OCI-LY3 (cell line): ENCODE data around the gene ECSCR.

ENCODE experiments used
- H2AFZ ChIP-seq: fragments of 200-600, 300-600 bp; shearing (Covaris generic); 2 replicates; pipeline ENCODE4 v1.6.0; 2014; ENCODE audit warnings: antibody characterized with exemption, low read depth, low read length
- H3K27ac ChIP-seq: fragments of 200-600, 300-600 bp; sonication (generic); 2 replicates; pipeline ENCODE4 v1.5.1; 2014; ENCODE audit warnings: mild to moderate bottlenecking, low read length, moderate library complexity, mixed read lengths
- H3K27me3 ChIP-seq: fragments of 200-600, 300-600 bp; sonication (generic); 2 replicates; pipeline ENCODE4 v1.6.1; 2014; ENCODE audit warnings: low read depth, low read length, mixed read lengths
- H3K36me3 ChIP-seq: fragments of 200-600, 300-600 bp; sonication (generic); replicated peaks from 2 replicates; pipeline ENCODE3; 2014; ENCODE audit warnings: low read depth, low read length, mixed read lengths
- H3K4me1 ChIP-seq: fragments of 300-600, 200-600 bp; sonication (generic); 2 replicates; pipeline ENCODE4 v1.6.1; 2014; ENCODE audit warnings: low read length, mixed read lengths
- H3K4me2 ChIP-seq: fragments of 200-600, 300-600 bp; sonication (generic); 2 replicates; pipeline ENCODE4 v1.6.1; 2014; ENCODE audit warnings: low read length, mixed read lengths
- H3K4me3 ChIP-seq: fragments of 300-600, 200-600 bp; sonication (generic); 2 replicates; pipeline ENCODE4 v1.5.1; 2014; ENCODE audit warnings: antibody characterized with exemption, mild to moderate bottlenecking, low read length, moderate library complexity
- H3K79me2 ChIP-seq: fragments of 300-600, 200-600 bp; shearing (Covaris generic); 2 replicates; pipeline ENCODE4 v1.6.1; 2014; ENCODE audit warnings: mild to moderate bottlenecking, low read length, mixed read lengths
- H3K9ac ChIP-seq: fragments of 300-600, 200-600 bp; shearing (Covaris generic); 2 replicates; pipeline ENCODE4 v1.6.0; 2014; ENCODE audit warnings: mild to moderate bottlenecking, low read length, moderate library complexity
- H3K9me3 ChIP-seq: fragments of 200-600, 300-600 bp; shearing (Covaris generic); 2 replicates; pipeline ENCODE4 v1.6.1; 2014; ENCODE audit warnings: low read length, mixed read lengths; ENCODE audit not compliant: insufficient read depth
- H4K20me1 ChIP-seq: fragments of 200-600, 300-600 bp; sonication (generic); 2 replicates; pipeline ENCODE4 v1.6.1; 2016; ENCODE audit warnings: low read length, mixed read lengths; ENCODE audit not compliant: insufficient read depth
- EZH2phosphoT487 ChIP-seq: fragments of 200-600 bp; shearing (Covaris generic); IDR thresholded peaks from 2 replicates; pipeline ENCODE4 v1.6.1; 2018; ENCODE audit warnings: antibody characterized with exemption, mixed run types, low read depth
- TF ChIP-seq, protein P1 (sequence below): fragments of 200-600, 300-600 bp; sonication (generic); IDR thresholded peaks from 2 replicates; pipeline ENCODE4 v1.5.1; 2014; ENCODE audit warnings: antibody characterized with exemption, low read length, low read depth

ECSCR gene

DNA sequence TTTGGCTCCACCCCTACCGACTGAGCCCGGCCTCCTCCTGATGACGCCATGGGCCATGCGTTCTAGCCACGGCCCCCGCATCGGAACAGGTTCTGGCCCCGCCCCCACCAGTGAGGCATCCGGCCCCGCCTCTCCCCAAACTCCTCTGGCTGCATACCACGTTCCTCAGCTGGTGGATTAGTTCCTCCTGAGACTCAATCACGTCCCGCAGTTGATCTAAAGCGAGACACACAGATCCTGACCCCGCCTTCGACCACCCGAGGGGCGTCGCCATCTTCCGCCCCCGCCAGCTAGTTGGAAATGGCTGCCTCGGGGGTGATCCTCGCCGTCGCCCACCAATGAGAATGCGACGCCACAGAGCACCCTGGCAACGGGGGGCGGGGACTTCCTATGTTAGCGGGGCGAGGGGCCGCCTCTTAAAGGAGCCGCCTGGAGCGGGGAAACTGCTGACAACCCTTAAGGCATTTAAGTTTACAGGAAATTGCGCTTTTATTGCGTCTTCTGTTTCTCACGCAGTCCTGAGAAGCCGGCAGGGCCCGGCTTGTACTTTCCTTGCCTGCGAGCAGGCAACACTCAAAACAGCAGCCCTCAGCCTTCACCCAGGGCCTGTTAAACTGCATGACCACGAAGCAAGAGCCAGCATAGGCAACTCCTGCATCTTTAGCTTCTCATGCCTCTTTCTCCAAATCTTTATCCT, 58.6 kb downstream of the ECSCR start, which contains the start of gene SPATA24:
TSS of gene SPATA24 (minus strand) at position 303 of the 697 bp plus-strand sequence. CDS start at position 274, 29 bp downstream.
- Histone ChIP-seq H3K27ac (peak within 1 kb of the TSS; percentile 92), H3K79me2 (no peaks in the 10 kb centered on the region), H2AFZ (peak within 1 kb of the TSS; percentile 81), H3K36me3 (no peaks in the 10 kb centered on the region), H3K27me3 (no peaks in the 10 kb centered on the region), H3K9ac (peak within 1 kb of the TSS; percentile 70), H3K4me2 (peak within 1 kb of the TSS; percentile 99), H3K4me3 (peak within 1 kb of the TSS; percentile 97), H3K4me1 (peaks cover 57% of the 10 kb centered on the region), H4K20me1 (no peaks in the 10 kb centered on the region), H3K9me3 (no peaks in the 10 kb centered on the region)
- no peak for TF ChIP-seq EZH2phosphoT487
- TF ChIP-seq, protein P1, sequence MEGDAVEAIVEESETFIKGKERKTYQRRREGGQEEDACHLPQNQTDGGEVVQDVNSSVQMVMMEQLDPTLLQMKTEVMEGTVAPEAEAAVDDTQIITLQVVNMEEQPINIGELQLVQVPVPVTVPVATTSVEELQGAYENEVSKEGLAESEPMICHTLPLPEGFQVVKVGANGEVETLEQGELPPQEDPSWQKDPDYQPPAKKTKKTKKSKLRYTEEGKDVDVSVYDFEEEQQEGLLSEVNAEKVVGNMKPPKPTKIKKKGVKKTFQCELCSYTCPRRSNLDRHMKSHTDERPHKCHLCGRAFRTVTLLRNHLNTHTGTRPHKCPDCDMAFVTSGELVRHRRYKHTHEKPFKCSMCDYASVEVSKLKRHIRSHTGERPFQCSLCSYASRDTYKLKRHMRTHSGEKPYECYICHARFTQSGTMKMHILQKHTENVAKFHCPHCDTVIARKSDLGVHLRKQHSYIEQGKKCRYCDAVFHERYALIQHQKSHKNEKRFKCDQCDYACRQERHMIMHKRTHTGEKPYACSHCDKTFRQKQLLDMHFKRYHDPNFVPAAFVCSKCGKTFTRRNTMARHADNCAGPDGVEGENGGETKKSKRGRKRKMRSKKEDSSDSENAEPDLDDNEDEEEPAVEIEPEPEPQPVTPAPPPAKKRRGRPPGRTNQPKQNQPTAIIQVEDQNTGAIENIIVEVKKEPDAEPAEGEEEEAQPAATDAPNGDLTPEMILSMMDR: no peak

DNA sequence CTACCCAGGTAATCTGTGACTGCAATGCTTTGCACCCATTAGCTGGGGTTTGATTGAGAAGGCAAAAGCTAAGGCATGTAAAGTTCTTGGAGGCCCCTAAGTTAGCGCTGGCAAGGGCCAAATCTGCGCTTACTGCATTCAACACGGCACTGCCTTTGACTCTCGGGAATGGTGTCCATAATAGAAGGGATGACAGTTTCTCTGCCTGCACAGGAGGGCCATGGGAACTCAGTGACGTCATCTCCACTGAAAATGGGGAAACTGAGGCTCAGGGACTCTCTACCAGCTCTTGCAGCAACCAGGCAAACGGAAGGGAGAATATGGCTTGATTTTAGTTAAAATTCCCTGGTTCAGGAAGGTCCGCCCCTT, 59.1 kb downstream of the ECSCR start:
- Histone ChIP-seq H4K20me1 (no peaks in the 10 kb centered on the region), H3K27ac (peak overlapping the region; percentile 92), H2AFZ (0 out of 2 replicates have a peak overlapping the region, but pooled peaks have one; percentile 59), H3K4me3 (peak overlapping the region; percentile 97), H3K4me1 (peaks cover 55% of the 10 kb centered on the region), H3K9ac (peak overlapping the region; percentile 70), H3K4me2 (peak overlapping the region; percentile 99), H3K79me2 (no peaks in the 10 kb centered on the region), H3K36me3 (no peaks in the 10 kb centered on the region), H3K9me3 (no peaks in the 10 kb centered on the region), H3K27me3 (no peaks in the 10 kb centered on the region)
- TF ChIP-seq, protein P1: no peak
- no peak for TF ChIP-seq EZH2phosphoT487

DNA sequence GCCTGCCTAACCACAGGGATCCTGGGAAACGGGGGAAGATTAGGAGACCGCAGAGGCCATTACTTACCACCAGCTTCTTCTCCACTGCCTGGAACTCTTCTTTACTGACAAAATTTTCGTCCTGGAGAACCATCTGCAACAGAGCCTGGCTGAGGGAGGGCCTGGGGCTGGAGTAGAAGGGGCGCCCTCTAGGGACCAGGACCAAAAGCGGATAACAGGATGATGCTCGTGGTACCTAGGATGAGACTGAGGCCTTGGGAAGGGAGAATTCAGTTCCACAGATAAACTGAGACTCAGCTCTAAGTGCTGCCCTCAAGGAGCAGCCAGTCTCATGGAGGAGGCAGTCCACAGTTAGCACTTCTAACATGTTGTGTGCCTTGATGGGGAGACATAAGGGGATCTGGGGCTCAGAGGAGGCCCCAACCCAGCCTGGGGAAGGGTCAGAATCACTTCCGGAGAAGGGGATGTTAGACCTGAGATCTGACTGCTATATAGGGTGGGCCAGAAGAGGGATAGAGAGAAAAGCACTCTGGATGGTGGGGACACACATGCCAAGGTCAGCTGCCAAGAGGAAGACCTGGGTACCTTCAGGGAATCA, 59.9 kb downstream of the ECSCR start:
- Histone ChIP-seq H3K9ac (peak overlapping the region; percentile 70), H3K9me3 (no peaks in the 10 kb centered on the region), H3K79me2 (no peaks in the 10 kb centered on the region), H3K4me1 (peaks cover 48% of the 10 kb centered on the region), H3K36me3 (no peaks in the 10 kb centered on the region), H2AFZ (no peak overlapping the region), H3K27me3 (no peaks in the 10 kb centered on the region), H3K27ac (peak overlapping the region; percentile 92; the same call in 1 of the 2 replicates), H4K20me1 (no peaks in the 10 kb centered on the region), H3K4me3 (peak overlapping the region; percentile 97), H3K4me2 (peak overlapping the region; percentile 99)
- TF ChIP-seq EZH2phosphoT487: no peak
- TF ChIP-seq, protein P1: peak; percentile 55

DNA sequence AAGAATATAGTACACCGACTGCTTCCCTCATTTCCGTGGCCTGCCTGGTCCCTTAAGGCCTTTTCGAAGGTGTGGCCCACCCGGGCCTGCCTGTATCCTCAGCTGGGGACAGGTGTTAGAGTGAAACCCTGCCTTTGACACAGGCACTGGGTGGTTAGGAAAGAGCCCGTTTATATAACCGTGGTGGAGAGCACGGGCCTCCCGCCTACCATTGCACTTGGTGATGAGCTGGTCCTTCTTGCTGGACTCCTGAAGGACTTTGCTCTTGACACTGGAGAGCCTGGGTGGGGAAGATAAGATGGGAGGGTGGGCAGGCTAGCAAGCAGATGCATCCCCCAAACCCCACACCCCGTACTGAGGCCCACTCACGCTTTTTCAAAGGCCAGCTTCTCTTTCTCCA, 61.0 kb downstream of the ECSCR start:
- no peaks in the 10 kb centered on the region for H4K20me1 ChIP-seq
- H3K36me3 ChIP-seq: no peaks in the 10 kb centered on the region
- H3K79me2 ChIP-seq: no peaks in the 10 kb centered on the region
- peaks cover 37% of the 10 kb centered on the region for H3K4me1 ChIP-seq
- no peaks in the 10 kb centered on the region for H3K27me3 ChIP-seq
- no peak overlapping the region for H3K4me3 ChIP-seq
- H3K4me2 ChIP-seq: no peak overlapping the region
- no peak overlapping the region for H3K9ac ChIP-seq
- H3K9me3 ChIP-seq: no peaks in the 10 kb centered on the region
- TF ChIP-seq, protein P1: no peak
- TF ChIP-seq EZH2phosphoT487: no peak
- no peak overlapping the region for H3K27ac ChIP-seq
- no peak overlapping the region for H2AFZ ChIP-seq
